PC-3 (cell line): ENCODE data around the gene EIF4EBP2.

Experiments used
- CTCF ChIP-seq: fragments of 300-600 bp; sonication (generic); conservative IDR thresholded peaks from 2 replicates; pipeline ENCODE4 v1.5.1; 2017; ENCODE audit warnings: antibody characterized with exemption, low read depth, mild to moderate bottlenecking, low read length
- EZH2 ChIP-seq: fragments of 300-600 bp; sonication (generic); IDR thresholded peaks from one replicate; pipeline ENCODE4 v1.6.1; 2017; ENCODE audit warnings: antibody characterized with exemption, mild to moderate bottlenecking, low read length; ENCODE audit not compliant: unreplicated experiment
- EZH2phosphoT487 ChIP-seq: fragments of 300-600 bp; sonication (generic); IDR thresholded peaks from 2 replicates; pipeline ENCODE4 v1.6.1; 2018; ENCODE audit warnings: mild to moderate bottlenecking, antibody characterized with exemption, low read length, borderline replicate concordance

GRCh38 chr10:70472799-70473454, 69.0 kb downstream of the EIF4EBP2 start:
- no peak for TF ChIP-seq CTCF
- no peak for TF ChIP-seq EZH2
- TF ChIP-seq EZH2phosphoT487 = no peak
